VCaP (cell line): Measurements from ENCODE around the gene GALNT9.

Source experiments
- H3K27ac ChIP-seq: fragments of 450-650 bp; 2 replicates; pipeline ENCODE4 v1.5.1; 2017
- TF ChIP-seq, protein P1 (sequence below): fragments of 450-650 bp; conservative IDR thresholded peaks from 2 replicates; pipeline ENCODE4 v1.5.1; 2017; ENCODE audit warnings: mild to moderate bottlenecking, moderate library complexity

The GALNT9 gene

DNA sequence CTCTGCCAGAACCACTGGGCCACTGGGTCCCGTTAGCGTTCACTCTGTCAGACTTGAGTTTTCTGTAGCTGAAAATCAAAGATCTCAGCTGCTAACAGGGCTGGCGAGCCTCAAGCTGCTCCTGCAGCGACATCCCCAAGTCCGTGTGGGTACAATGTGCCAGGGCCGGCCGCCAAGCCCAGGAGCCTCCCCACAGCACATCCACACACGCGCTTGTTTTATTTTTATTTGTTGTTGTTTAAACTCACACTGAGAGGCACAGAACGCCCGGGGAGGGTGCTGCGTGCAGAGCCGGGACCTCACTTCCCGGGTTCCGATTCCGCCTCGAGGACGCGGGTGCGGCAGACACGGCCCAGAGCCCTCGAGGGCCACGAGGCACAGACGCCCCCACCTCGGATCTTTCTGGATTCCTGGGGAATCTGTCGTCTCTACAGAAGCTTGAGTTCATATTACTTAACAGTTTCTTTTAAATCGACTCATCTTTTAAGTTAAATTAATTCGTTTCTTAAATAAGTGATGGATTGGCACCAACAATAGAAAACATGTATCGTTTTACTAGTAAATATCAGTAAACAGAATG lies 9.3 kb downstream of the GALNT9 start:
- TF ChIP-seq, protein P1, sequence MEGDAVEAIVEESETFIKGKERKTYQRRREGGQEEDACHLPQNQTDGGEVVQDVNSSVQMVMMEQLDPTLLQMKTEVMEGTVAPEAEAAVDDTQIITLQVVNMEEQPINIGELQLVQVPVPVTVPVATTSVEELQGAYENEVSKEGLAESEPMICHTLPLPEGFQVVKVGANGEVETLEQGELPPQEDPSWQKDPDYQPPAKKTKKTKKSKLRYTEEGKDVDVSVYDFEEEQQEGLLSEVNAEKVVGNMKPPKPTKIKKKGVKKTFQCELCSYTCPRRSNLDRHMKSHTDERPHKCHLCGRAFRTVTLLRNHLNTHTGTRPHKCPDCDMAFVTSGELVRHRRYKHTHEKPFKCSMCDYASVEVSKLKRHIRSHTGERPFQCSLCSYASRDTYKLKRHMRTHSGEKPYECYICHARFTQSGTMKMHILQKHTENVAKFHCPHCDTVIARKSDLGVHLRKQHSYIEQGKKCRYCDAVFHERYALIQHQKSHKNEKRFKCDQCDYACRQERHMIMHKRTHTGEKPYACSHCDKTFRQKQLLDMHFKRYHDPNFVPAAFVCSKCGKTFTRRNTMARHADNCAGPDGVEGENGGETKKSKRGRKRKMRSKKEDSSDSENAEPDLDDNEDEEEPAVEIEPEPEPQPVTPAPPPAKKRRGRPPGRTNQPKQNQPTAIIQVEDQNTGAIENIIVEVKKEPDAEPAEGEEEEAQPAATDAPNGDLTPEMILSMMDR, result no peak
- H3K27ac ChIP-seq, result no peak overlapping the region

DNA sequence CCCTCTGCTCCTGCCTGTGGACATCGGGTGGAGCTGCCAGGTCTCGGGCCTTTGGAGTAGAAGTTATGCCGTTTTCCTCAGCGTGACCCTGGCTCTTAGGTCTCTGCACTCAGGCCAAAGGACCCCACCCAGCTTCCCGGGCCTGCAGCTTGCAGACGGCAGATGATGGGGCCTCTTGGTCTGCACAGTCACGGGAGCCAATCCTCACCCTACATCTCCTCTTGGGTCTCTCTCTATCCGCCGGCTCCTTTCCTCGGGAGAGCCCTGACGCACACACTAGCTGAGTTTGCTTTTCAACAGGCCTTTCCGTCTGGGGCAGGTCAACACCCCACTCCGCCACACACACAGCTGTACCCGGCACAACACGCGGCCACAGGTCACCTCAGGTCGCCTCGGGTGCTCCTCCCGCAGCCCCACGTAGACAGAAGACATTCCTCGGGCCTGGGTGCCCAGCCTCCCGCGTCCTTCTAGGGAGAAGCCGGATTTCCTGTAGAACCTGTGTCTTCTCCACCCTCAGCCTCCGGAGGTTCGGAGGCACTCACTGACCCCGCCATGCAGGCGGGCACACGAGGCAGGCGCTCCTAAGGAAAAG lies 9.9 kb downstream of the GALNT9 start:
- TF ChIP-seq, protein P1, result no peak
- no peak overlapping the region for H3K27ac ChIP-seq

DNA sequence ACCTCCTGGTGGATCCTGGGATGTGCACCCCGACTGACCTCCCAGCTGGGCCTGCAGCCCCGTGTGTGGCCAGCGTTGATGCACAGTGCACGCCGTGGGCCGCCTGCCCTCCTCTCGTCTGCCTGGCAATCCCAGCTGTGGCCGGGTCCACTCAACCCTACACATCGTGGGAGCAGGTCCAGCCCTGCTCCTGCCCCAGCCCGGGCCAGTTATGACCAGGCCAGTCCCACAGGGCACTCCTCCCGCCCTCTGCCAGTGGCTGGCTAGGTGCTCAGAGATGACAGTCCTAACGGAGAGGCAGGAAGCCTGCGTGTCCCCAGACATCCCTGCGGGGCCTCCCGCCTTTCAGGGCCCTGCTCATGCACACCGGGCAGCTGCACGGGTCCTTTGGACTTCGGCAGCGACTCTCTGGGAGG lies 10.8 kb downstream of the GALNT9 start:
- TF ChIP-seq, protein P1, result no peak
- no peak overlapping the region for H3K27ac ChIP-seq

DNA sequence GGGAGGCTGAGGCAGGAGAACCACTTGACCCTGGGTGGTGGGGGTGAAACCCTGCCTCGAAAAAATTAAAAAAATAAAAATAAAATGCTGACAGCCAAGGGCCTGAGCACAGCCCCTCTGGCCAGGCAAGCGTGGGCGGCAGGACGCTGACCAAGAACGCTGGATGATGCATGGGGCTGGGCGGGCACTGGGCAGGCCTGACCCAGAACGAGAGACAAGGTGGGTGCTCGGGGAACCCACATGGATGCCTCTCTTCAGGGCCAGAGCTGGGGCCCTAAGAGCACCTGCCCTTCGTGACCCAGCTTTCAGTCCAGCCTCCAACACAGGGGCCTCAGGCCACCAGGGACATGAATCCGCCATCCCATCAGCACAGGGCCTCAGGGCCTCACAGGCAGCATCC lies 11.3 kb downstream of the GALNT9 start:
- TF ChIP-seq, protein P1, result no peak
- H3K27ac ChIP-seq, result no peak overlapping the region

DNA sequence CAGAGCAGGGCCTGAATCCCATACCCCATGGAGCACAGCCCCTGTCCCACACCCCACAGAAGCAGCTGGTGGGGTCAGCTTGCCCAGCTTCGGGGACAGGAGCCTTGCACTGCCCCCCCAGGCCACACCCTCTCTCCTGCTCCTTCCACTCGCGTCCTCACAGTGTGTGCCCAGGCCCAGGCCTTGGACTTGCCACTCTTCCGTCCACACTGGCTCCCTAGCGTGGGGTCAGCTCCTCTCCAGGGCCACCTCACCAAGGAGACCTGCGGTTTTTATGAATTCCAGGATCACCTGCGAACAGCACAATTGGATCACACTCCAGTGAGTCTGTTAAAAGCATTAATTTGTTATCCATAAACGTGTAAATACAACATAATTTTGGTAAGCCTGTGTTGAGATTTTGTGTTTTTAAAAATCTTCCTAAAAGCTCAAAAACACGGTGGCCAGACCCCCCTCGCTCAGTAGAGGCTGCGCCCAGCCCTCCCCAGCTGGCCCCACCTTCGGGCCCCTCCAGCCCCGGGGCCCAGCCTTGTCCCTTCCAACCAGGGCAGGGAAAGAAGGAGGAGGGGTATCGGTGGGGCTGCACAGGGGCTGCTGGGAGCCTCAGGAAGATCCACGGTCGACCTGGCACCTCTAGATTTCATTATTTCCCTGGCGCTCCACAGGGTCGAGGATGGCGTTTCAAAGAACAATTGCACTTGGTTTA lies 12.0 kb downstream of the GALNT9 start:
- H3K27ac ChIP-seq, result no peak overlapping the region
- TF ChIP-seq, protein P1, result no peak

DNA sequence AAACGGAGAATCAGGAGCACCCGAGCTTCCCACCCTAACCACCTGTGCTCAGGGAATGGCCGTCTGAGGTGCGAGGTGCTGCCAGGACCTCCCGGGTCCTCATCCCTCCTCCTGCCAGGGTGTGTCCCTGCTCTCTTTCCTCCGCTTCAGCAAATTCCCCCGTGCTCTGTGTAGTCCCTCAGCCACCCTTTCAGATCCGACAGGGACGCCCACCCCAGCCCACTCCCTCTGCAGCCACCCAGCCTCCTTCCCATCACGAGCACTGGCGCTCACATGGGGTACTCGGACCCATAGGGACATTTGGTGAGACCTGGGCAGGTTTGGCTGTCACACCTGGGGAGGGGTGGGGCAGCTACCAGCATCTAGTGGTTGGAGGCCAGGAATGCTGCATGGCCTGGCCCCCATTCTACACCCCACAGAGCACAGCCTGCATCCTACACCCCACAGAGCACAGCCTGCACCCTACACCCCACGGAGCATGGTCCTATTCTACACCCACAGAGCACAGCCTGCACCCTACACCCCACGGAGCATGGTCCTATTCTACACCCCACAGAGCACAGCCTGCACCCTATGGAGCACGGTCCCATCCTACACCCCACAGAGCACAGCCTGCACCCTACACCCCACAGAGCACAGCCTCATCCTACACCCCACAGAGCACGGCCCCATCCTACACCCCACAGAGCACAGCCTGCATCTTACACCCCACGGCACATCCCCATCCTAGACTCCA lies 12.7 kb downstream of the GALNT9 start:
- TF ChIP-seq, protein P1, result no peak
- H3K27ac ChIP-seq, result no peak overlapping the region

DNA sequence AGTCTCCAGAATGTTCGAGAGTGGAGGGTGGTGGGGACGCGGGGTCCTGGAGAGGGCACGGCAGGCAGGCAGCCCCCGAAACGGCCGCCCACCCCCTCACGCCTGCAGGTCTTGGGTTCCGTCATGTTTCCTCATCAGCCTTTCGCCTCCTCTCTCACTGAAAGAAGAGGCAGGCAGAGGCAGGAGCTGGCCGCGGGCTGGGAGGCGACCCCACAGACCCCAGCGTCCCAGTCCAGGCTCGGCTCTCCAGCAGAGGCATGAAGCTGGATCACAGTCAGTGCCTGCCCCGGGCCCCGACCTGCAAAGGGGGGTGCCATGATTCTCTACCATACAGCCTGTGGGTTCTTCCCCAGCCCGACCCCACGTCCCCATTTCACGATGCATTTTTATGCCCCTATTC lies 13.4 kb downstream of the GALNT9 start:
- H3K27ac ChIP-seq, result no peak overlapping the region
- TF ChIP-seq, protein P1, result no peak
